UCSD-AML1 (cell line): ENCODE results near the gene ATAD2B.

ENCODE experiments used
- DNase-seq: peaks from one replicate; lab custom pipeline; 2025; ENCODE audit not compliant: unreplicated experiment; lab: John Stamatoyannopoulos, UW

Gene ATAD2B

GRCh38 chr2:23705771-23706612 is 220.9 kb downstream of the ATAD2B start:
- no peak for DNase-seq

GRCh38 chr2:23703583-23704385 is 223.1 kb downstream of the ATAD2B start:
- no peak for DNase-seq

- no peak for DNase-seq
These were observed 223.8 kb downstream of the ATAD2B start for GRCh38 chr2:23703037-23703582.

GRCh38 chr2:23700627-23701026 is 226.3 kb downstream of the ATAD2B start:
- DNase-seq, result no peak

GRCh38 chr2:23699580-23699925 is 227.4 kb downstream of the ATAD2B start:
- no peak for DNase-seq

- DNase-seq, result no peak
These were observed 228.0 kb downstream of the ATAD2B start for GRCh38 chr2:23698721-23699579.
